K562 (cell line): ENCODE measurements around the gene SMAD3. TPM values are rescaled to one million over a fixed set of nuclear protein-coding genes. Genes with fewer than 3 reads are reported as not detected.

Experiments
- ARID1B ChIP-seq: fragments of 450-650 bp; IDR thresholded peaks from 2 replicates; pipeline ENCODE4 v1.6.1; 2016; ENCODE audit warnings: antibody characterized with exemption, mild to moderate bottlenecking, inconsistent platforms
- DMBX1 ChIP-seq: fragments of 250-450 bp; sonication (Bioruptor Pico); IDR thresholded peaks from 2 replicates; pipeline ENCODE4 v1.8.0; 2022; ENCODE audit warnings: inconsistent platforms, mild to moderate bottlenecking, moderate library complexity, borderline replicate concordance
- GTF2E2 ChIP-seq: fragments of 200-800 bp; sonication (Bioruptor generic); IDR thresholded peaks from 2 replicates; pipeline ENCODE4 v1.6.1; 2016; ENCODE audit warnings: missing genetic modification characterization, missing compliant biosample characterization
- HDAC3 ChIP-seq: fragments of 450-650 bp; IDR thresholded peaks from 2 replicates; pipeline ENCODE4 v1.6.1; 2018; ENCODE audit warnings: borderline replicate concordance, mild to moderate bottlenecking, moderate library complexity; ENCODE audit not compliant: partially characterized antibody
- JUND ChIP-seq, 2 experiments: IDR thresholded peaks; 2 replicates in 1 of 2; 3 replicates in 1 of 2; pipeline ENCODE4 v1.6.1; 2011; ENCODE audit warnings: borderline replicate concordance in 2 of 2, low read depth in 2 of 2, low read length in 2 of 2, improper control_type of control experiment in 1 of 2, missing biosample characterization in 1 of 2, missing genetic modification characterization in 1 of 2, missing genetic modification reagents in 1 of 2
- KDM1A ChIP-seq, 2 experiments: fragments of 450-650 bp; IDR thresholded peaks; 2 replicates each; pipeline ENCODE4 v1.6.1; 2016; ENCODE audit warnings: mild to moderate bottlenecking in 2 of 2
- KDM2B ChIP-seq: fragments of 250-450 bp; sonication (Bioruptor Pico); IDR thresholded peaks from 2 replicates; pipeline ENCODE4 v1.8.0; 2021; ENCODE audit warnings: mild to moderate bottlenecking, moderate library complexity
- MCM3 ChIP-seq: fragments of 450-650 bp; IDR thresholded peaks from 2 replicates; pipeline ENCODE4 v1.6.1; 2016
- MEIS2 ChIP-seq: fragments of 450-650 bp; IDR thresholded peaks from 2 replicates; pipeline ENCODE4 v1.6.1; 2014; ENCODE audit warnings: mild to moderate bottlenecking; ENCODE audit not compliant: partially characterized antibody
- POLR2H ChIP-seq: IDR thresholded peaks from 2 replicates; pipeline ENCODE4 v1.6.1; 2016; ENCODE audit warnings: missing genetic modification characterization, low read depth, mild to moderate bottlenecking, control low read depth, missing compliant biosample characterization, moderate library complexity
- RB1 ChIP-seq: fragments of 450-650 bp; IDR thresholded peaks from 2 replicates; pipeline ENCODE4 v1.6.1; 2017; ENCODE audit warnings: low read depth, mild to moderate bottlenecking
- RBFOX2 ChIP-seq: fragments of 200-400 bp; formaldehyde crosslinking; IDR thresholded peaks from 2 replicates; pipeline ENCODE4 v1.6.1; 2017; ENCODE audit warnings: low read depth, mild to moderate bottlenecking, low read length, moderate library complexity
- SAFB2 ChIP-seq: fragments of 200-400 bp; formaldehyde crosslinking; IDR thresholded peaks from 2 replicates; pipeline ENCODE4 v1.6.1; 2018; ENCODE audit warnings: borderline replicate concordance, low read length, low read depth, moderate library complexity; ENCODE audit not compliant: severe bottlenecking
- SMARCE1 ChIP-seq: fragments of 450-650 bp; IDR thresholded peaks from 2 replicates; pipeline ENCODE4 v1.7.1; 2016; ENCODE audit warnings: mild to moderate bottlenecking
- TOE1 ChIP-seq, 2 experiments: fragments of 450-650 bp in 1 of 2; sonication (generic) in 1 of 2; formaldehyde crosslinking in 1 of 2; IDR thresholded peaks; 2 replicates each; pipeline versions ENCODE4 v1.7.1 to v1.8.0; 2016 to 2022; ENCODE audit warnings: borderline replicate concordance in 2 of 2, mild to moderate bottlenecking in 2 of 2, antibody characterized with exemption in 1 of 2, inconsistent platforms in 1 of 2, low read depth in 1 of 2, missing genetic modification reagents in 1 of 2, moderate library complexity in 1 of 2
- ZNF589 ChIP-seq: fragments of 200-800 bp; sonication (Bioruptor generic); IDR thresholded peaks from 2 replicates; pipeline ENCODE4 v1.6.1; 2016; ENCODE audit warnings: low read depth, missing genetic modification characterization, missing compliant biosample characterization
- ZNF778 ChIP-seq: fragments of 450-650 bp; formaldehyde crosslinking; IDR thresholded peaks from 2 replicates; pipeline ENCODE4 v1.4.0; 2020; ENCODE audit warnings: mild to moderate bottlenecking, moderate library complexity
- polyA plus RNA-seq, 8 experiments: library from polyadenylated mRNA; depleted of rRNA in 4 of 8; stranded (reverse) in 5 of 8; unstranded in 3 of 8; fragments of >200 nt; fragmentation: Nextera tagmentation in 2 of 8; fragmentation: Illumina TruSeq in 1 of 8; extraction: Ambion mirVana in 2 of 8; extraction: Trizol in 1 of 8; gene quantifications; 2 replicates each; pipeline versions ENCODE4 v1.2.1 to v1.2.3, GENCODE V29; 2011 to 2014; ENCODE audit warnings: inconsistent platforms in 1 of 8, missing spikeins in 1 of 8
- total RNA-seq, 7 experiments: library from RNA; depleted of rRNA in 6 of 7; stranded (reverse); fragments of >200 nt in 6 of 7; fragmentation: Illumina TruSeq in 2 of 7; extraction: Trizol in 2 of 7; gene quantifications; 2 replicates each; pipeline versions ENCODE4 v1.2.1 to v1.2.3, GENCODE V29; 2011 to 2021; ENCODE audit warnings: low replicate concordance in 1 of 7
- TF ChIP-seq, protein P1 (sequence below): fragments of 200-800 bp; sonication (Bioruptor generic); IDR thresholded peaks from 2 replicates; pipeline ENCODE4 v1.6.1; 2017; ENCODE audit warnings: missing genetic modification characterization, missing compliant biosample characterization
- TF ChIP-seq, protein P2 (sequence below): fragments of 450-650 bp; formaldehyde crosslinking; IDR thresholded peaks from 2 replicates; pipeline ENCODE4 v1.4.0; 2022; ENCODE audit warnings: missing genetic modification characterization
- TF ChIP-seq, protein P3 (sequence below): sonication (generic); formaldehyde crosslinking; IDR thresholded peaks from 2 replicates; pipeline ENCODE4 v1.8.1; 2023; ENCODE audit warnings: mild to moderate bottlenecking, missing genetic modification reagents

SMAD3 gene
- total and polyA plus RNA-seq, 9 of the 15 experiments (the other 6 are each of a cell fraction or from before 2014, with no cell fraction given): 4.3 to 39.2 (median 11.1) TPM

DNA sequence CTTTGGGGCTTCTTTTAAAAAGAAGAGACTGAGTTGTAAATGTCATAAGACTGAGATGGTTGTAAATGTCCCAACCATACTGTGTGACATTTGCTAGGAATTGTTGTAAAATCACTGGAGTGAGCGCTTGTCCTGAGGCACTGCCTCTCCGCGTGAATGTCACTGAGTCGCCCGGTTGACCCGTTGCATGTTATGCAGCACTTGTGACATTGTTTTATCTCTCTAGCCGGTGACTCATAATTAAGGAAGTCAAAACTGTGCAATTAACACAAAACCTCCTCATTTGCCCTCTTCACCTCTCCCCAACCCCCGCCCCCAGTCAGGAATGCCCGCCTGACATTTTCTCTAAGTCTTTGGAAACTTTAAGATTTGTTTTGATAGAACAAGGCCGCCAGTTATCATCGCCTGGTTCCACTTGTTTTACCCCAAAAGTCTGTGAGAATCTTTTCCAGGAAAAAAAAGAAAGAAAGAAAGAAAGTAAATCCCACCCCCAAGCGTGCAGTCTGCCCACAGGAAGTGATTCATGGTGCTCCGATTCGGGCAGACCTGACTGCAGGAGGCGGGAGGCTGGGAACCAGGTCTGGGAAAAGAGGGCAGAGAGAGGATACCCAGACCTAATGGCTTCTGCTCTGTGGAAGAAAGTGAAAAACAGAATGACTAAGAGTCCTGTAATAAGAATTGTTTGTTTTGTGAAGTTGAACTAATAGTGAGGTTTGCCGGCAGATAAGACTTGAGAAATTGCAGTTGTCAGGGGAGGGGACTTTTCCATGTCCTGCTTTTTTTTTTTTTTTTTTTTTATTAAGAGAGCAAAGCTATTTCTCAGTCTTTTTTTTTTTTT lies 84.8 kb downstream of the SMAD3 start (continued):
- TF ChIP-seq RB1: 0 out of 2 replicates have a peak, but pooled peaks have one; percentile 15
- peak; percentile 60; the same call in 1 of the 2 replicates for TF ChIP-seq ZNF589
- TF ChIP-seq JUND (IDR thresholded peaks at IDR 0.05; ENCODE audit: borderline replicate concordance, low read depth, low read length): peak; percentile 92
- TF ChIP-seq JUND (tag; IDR thresholded peaks at IDR 0.05; ENCODE audit: borderline replicate concordance, low read depth, low read length): peak; percentile 76; the same call in 2 of the 3 replicates
- no peak for TF ChIP-seq ZNF778 (CRISPR knock-in tag)
- TF ChIP-seq HDAC3: no peak
- TF ChIP-seq ARID1B: peak; percentile 73
- TF ChIP-seq, protein P1, sequence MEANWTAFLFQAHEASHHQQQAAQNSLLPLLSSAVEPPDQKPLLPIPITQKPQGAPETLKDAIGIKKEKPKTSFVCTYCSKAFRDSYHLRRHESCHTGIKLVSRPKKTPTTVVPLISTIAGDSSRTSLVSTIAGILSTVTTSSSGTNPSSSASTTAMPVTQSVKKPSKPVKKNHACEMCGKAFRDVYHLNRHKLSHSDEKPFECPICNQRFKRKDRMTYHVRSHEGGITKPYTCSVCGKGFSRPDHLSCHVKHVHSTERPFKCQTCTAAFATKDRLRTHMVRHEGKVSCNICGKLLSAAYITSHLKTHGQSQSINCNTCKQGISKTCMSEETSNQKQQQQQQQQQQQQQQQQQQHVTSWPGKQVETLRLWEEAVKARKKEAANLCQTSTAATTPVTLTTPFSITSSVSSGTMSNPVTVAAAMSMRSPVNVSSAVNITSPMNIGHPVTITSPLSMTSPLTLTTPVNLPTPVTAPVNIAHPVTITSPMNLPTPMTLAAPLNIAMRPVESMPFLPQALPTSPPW (CRISPR knock-in tag): peak; percentile 61; the same call in 1 of the 2 replicates
- peak; percentile 78 for TF ChIP-seq SMARCE1
- peak; percentile 14; the same call in 1 of the 2 replicates for TF ChIP-seq TOE1 (IDR thresholded peaks at IDR 0.05; ENCODE audit: borderline replicate concordance)
- TF ChIP-seq TOE1 (CRISPR knock-in tag; IDR thresholded peaks at IDR 0.05; ENCODE audit: borderline replicate concordance, low read depth): no peak
- TF ChIP-seq MEIS2: peak; percentile 44
- TF ChIP-seq, protein P2, sequence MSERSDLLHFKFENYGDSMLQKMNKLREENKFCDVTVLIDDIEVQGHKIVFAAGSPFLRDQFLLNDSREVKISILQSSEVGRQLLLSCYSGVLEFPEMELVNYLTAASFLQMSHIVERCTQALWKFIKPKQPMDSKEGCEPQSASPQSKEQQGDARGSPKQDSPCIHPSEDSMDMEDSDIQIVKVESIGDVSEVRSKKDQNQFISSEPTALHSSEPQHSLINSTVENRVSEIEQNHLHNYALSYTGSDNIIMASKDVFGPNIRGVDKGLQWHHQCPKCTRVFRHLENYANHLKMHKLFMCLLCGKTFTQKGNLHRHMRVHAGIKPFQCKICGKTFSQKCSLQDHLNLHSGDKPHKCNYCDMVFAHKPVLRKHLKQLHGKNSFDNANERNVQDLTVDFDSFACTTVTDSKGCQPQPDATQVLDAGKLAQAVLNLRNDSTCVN (CRISPR knock-in tag): no peak
- TF ChIP-seq SAFB2: no peak
- no peak for TF ChIP-seq DMBX1
- TF ChIP-seq, protein P3, sequence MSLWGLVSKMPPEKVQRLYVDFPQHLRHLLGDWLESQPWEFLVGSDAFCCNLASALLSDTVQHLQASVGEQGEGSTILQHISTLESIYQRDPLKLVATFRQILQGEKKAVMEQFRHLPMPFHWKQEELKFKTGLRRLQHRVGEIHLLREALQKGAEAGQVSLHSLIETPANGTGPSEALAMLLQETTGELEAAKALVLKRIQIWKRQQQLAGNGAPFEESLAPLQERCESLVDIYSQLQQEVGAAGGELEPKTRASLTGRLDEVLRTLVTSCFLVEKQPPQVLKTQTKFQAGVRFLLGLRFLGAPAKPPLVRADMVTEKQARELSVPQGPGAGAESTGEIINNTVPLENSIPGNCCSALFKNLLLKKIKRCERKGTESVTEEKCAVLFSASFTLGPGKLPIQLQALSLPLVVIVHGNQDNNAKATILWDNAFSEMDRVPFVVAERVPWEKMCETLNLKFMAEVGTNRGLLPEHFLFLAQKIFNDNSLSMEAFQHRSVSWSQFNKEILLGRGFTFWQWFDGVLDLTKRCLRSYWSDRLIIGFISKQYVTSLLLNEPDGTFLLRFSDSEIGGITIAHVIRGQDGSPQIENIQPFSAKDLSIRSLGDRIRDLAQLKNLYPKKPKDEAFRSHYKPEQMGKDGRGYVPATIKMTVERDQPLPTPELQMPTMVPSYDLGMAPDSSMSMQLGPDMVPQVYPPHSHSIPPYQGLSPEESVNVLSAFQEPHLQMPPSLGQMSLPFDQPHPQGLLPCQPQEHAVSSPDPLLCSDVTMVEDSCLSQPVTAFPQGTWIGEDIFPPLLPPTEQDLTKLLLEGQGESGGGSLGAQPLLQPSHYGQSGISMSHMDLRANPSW (CRISPR knock-in tag): no peak
- no peak for TF ChIP-seq POLR2H (tag)
- TF ChIP-seq RBFOX2: no peak
- TF ChIP-seq KDM2B (CRISPR knock-in tag): no peak
- TF ChIP-seq GTF2E2 (tag): peak; percentile 80
- TF ChIP-seq KDM1A (IDR thresholded peaks at IDR 0.05): peak; percentile 96
- TF ChIP-seq MCM3: no peak
